HFF-Myc (cell line): ENCODE measurements around the gene AFF1.
"Not testable (repeated sequence)": the region's sequence is repeated elsewhere in the genome, so short reads cannot be mapped to it uniquely, and the experiment has no call there.

ENCODE experiments used
- DNase-seq: peaks from one replicate; pipeline ENCODE4 v3.0.0-alpha.2; 2011; ENCODE audit warnings: low read depth; ENCODE audit errors: extremely low read depth
- H3K4me3 ChIP-seq: replicated peaks from 2 replicates; pipeline ENCODE4 v1.5.1; 2011; ENCODE audit warnings: low read depth, mild to moderate bottlenecking, control low read depth, low read length
- CTCF ChIP-seq: IDR thresholded peaks from 2 replicates; pipeline ENCODE4 v1.5.1; 2012; ENCODE audit warnings: mild to moderate bottlenecking, low read depth, low read length, control low read depth; ENCODE audit errors: missing control alignments

Gene AFF1

GRCh38 chr4:86978709-86979108, 43.9 kb downstream of the AFF1 start:
- DNase-seq = no peak
- H3K4me3 ChIP-seq = no peak overlapping the region
- no peak for TF ChIP-seq CTCF

- no peak for DNase-seq
- no peak overlapping the region for H3K4me3 ChIP-seq
- no peak for TF ChIP-seq CTCF
These were observed 45.4 kb downstream of the AFF1 start for GRCh38 chr4:86980230-86980629.

GRCh38 chr4:86981789-86982188, 47.0 kb downstream of the AFF1 start:
- no peak for TF ChIP-seq CTCF
- no peak for DNase-seq
- H3K4me3 ChIP-seq = no peak overlapping the region

- not testable (repeated sequence) for H3K4me3 ChIP-seq, DNase-seq
These were observed 51.0 kb downstream of the AFF1 start for GRCh38 chr4:86985852-86986251.

GRCh38 chr4:86989658-86990057, 54.8 kb downstream of the AFF1 start:
- H3K4me3 ChIP-seq, DNase-seq: not testable (repeated sequence)

GRCh38 chr4:86990510-86990909, 55.7 kb downstream of the AFF1 start:
- no peak for TF ChIP-seq CTCF
- no peak for DNase-seq
- H3K4me3 ChIP-seq = no peak overlapping the region

GRCh38 chr4:86991994-86992393, 57.2 kb downstream of the AFF1 start:
- DNase-seq = no peak
- no peak for TF ChIP-seq CTCF
- H3K4me3 ChIP-seq = no peak overlapping the region

GRCh38 chr4:86993909-86994681, 59.3 kb downstream of the AFF1 start:
- no peak overlapping the region for H3K4me3 ChIP-seq
- no peak for DNase-seq
- no peak for TF ChIP-seq CTCF
